ENCODE data around the gene ZNF726. TPM values are rescaled to one million over a fixed set of nuclear protein-coding genes. Genes with fewer than 3 reads are reported as not detected.
"Not testable (repeated sequence)": the region's sequence is repeated elsewhere in the genome, so short reads cannot be mapped to it uniquely, and the experiment has no call there.

Gene ZNF726
- total and polyA plus RNA-seq, 8 donors = 1.2 to 21.1 (median 4.4) TPM

GRCh38 chr19:23972161-23972560 is 57.5 kb downstream of the ZNF726 start:
- intact Hi-C loops (cut with DNase I; ENCODE audit: low total_unique reads) = no loop called here
- DNase-seq = peak in 1 of 2 donors; percentile 5
- Histone ChIP-seq H3K4me3 (peak overlapping the region; percentile 8 to 25 (median 16)), H3K36me3 (no peaks in the 10 kb centered on the region), H3K4me1 (peaks cover 0 to 15% (median 0%) of the 10 kb centered on the region in 4 donors), H3K27me3 (peaks cover 0 to 33% (median 12%) of the 10 kb centered on the region in 3 donors), H3K9me3 (peaks cover 0 to 13% (median 6%) of the 10 kb centered on the region in 4 donors), H3K27ac (peak overlapping the region in 1 of 5 donors; percentile 7)
- 15 to 26% (median 23%) methylated on average over 4 to 16 of the region's 16 CpGs for WGBS, 5 donors
- TF ChIP-seq EP300 (IDR thresholded peaks at IDR 0.05) (no peak), POLR2A (IDR thresholded peaks at IDR 0.05) (no peak), POLR2AphosphoS5 (IDR thresholded peaks at IDR 0.05) (no peak)
- TF ChIP-seq, protein P1, sequence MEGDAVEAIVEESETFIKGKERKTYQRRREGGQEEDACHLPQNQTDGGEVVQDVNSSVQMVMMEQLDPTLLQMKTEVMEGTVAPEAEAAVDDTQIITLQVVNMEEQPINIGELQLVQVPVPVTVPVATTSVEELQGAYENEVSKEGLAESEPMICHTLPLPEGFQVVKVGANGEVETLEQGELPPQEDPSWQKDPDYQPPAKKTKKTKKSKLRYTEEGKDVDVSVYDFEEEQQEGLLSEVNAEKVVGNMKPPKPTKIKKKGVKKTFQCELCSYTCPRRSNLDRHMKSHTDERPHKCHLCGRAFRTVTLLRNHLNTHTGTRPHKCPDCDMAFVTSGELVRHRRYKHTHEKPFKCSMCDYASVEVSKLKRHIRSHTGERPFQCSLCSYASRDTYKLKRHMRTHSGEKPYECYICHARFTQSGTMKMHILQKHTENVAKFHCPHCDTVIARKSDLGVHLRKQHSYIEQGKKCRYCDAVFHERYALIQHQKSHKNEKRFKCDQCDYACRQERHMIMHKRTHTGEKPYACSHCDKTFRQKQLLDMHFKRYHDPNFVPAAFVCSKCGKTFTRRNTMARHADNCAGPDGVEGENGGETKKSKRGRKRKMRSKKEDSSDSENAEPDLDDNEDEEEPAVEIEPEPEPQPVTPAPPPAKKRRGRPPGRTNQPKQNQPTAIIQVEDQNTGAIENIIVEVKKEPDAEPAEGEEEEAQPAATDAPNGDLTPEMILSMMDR (IDR thresholded peaks at IDR 0.05) = no peak

GRCh38 chr19:23974941-23975340 is 60.3 kb downstream of the ZNF726 start:
- Histone ChIP-seq H3K9me3 (peaks cover 0 to 11% (median 5%) of the 10 kb centered on the region in 4 donors), H3K36me3 (no peaks in the 10 kb centered on the region), H3K27me3 (peaks cover 0 to 24% (median 12%) of the 10 kb centered on the region in 3 donors), H3K4me3 (no peak overlapping the region), H3K27ac (no peak overlapping the region), H3K4me1 (peaks cover 0 to 15% (median 0%) of the 10 kb centered on the region in 4 donors)
- intact Hi-C loops (cut with DNase I; ENCODE audit: low total_unique reads) = no loop called here
- no peak for TF ChIP-seq POLR2A (IDR thresholded peaks at IDR 0.05)
- TF ChIP-seq POLR2AphosphoS5 (IDR thresholded peaks at IDR 0.05) = no peak
- no peak for DNase-seq
- 79 to 93% (median 89%) methylated on average over 2 of the region's 2 CpGs for WGBS, 5 donors

GRCh38 chr19:23976631-23977030 is 61.9 kb downstream of the ZNF726 start:
- H3K27ac ChIP-seq; H3K4me3 ChIP-seq; H3K36me3 ChIP-seq; DNase-seq; H3K4me1 ChIP-seq; H3K9me3 ChIP-seq; intact Hi-C loops (cut with DNase I; ENCODE audit: low total_unique reads): not testable (repeated sequence)
- WGBS, 5 donors = 72 to 97% (median 95%) methylated on average over 3 of the region's 3 CpGs
- H3K27me3 ChIP-seq = peaks cover 0 to 14% (median 9%) of the 10 kb centered on the region in 3 donors

- WGBS, 5 donors = 84 to 99% (median 94%) methylated on average over 2 to 3 of the region's 3 CpGs
- intact Hi-C loops (cut with DNase I; ENCODE audit: low total_unique reads) = not testable (repeated sequence)
Observed at GRCh38 chr19:23977256-23977655, 62.6 kb downstream of the ZNF726 start.

GRCh38 chr19:23978068-23978467 is 63.4 kb downstream of the ZNF726 start:
- no peaks in the 10 kb centered on the region for H3K36me3 ChIP-seq
- H3K4me3 ChIP-seq = no peak overlapping the region
- intact Hi-C loops (cut with DNase I; ENCODE audit: low total_unique reads) = no loop called here
- H3K9me3 ChIP-seq = no peaks in the 10 kb centered on the region
- no peak overlapping the region for H3K27ac ChIP-seq
- TF ChIP-seq EP300 (IDR thresholded peaks at IDR 0.05) (no peak), POLR2A (IDR thresholded peaks at IDR 0.05) (no peak), POLR2AphosphoS5 (IDR thresholded peaks at IDR 0.05) (no peak)
- TF ChIP-seq, protein P1 (IDR thresholded peaks at IDR 0.05) = no peak
- DNase-seq = no peak
- no peaks in the 10 kb centered on the region for H3K27me3 ChIP-seq
- H3K4me1 ChIP-seq = no peaks in the 10 kb centered on the region
- WGBS, 5 donors = 76 to 100% (median 89%) methylated on average over 1 of the region's 1 CpG

More at GRCh38 chr19:23977256-23977655, 62.6 kb downstream of the ZNF726 start:
- H3K4me1 ChIP-seq, H3K4me3 ChIP-seq, DNase-seq, H3K9me3 ChIP-seq, H3K27ac ChIP-seq, H3K36me3 ChIP-seq, H3K27me3 ChIP-seq: not testable (repeated sequence)

DNA sequence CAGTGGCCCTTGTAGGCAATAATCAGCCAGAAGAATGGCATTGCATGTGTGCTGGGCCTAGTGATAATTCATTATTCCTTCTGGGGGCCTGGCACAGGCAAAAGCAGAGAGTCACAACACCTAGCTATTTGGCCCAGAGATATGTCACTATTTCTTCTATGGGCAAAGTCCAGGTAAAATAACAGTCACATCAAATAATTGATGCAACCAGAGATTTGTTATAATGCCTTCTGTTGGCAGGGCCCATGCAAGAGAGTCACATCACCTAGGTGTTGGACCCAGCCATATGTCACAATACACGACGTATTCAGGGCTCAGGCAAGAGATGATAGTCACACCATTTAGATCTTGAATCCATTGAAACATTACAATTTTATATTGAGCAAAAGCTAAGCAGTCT is 66.1 kb downstream of the ZNF726 start:
- Histone ChIP-seq H3K36me3 (no peaks in the 10 kb centered on the region), H3K27me3 (no peaks in the 10 kb centered on the region), H3K9me3 (no peaks in the 10 kb centered on the region), H3K4me3 (no peak overlapping the region), H3K27ac (no peak overlapping the region), H3K4me1 (no peaks in the 10 kb centered on the region)
- no peak for DNase-seq
- intact Hi-C loops (cut with DNase I; ENCODE audit: low total_unique reads) = no loop called here
- WGBS, 5 donors = 51 to 91% (median 82%) methylated on average over 2 of the region's 2 CpGs
- TF ChIP-seq POLR2AphosphoS5 (IDR thresholded peaks at IDR 0.05) (no peak), POLR2A (IDR thresholded peaks at IDR 0.05) (no peak), EP300 (IDR thresholded peaks at IDR 0.05) (no peak)
- TF ChIP-seq, protein P1 (IDR thresholded peaks at IDR 0.05) = no peak

Measured in stomach (tissue), 9 donors.